Activated T-cell treated with anti-CD3 and anti-CD28 coated beads, Interleukin-2, amount 50 U/mL, for 4 hours (primary cell): Measurements from ENCODE around the gene FAM168A. TPM values are rescaled to one million over a fixed set of nuclear protein-coding genes. Genes with fewer than 3 reads are reported as not detected.

ENCODE experiments used
- ATAC-seq, 2 donors: fragments of 200-7000 bp; cut with Tn5 transposase; one replicate each; pipeline ENCODE4 v1.10.0; 2021
- DNase-seq: peaks from one replicate; pipeline ENCODE4 v3.0.0-alpha.2; 2020
- H3K27me3 Mint-ChIP-seq: one replicate; pipeline ENCODE4 v1.8.0; 2021; ENCODE audit warnings: low read depth, mixed read lengths
- H3K36me3 Mint-ChIP-seq: one replicate; pipeline ENCODE4 v1.8.0; 2022; ENCODE audit warnings: mixed read lengths; ENCODE audit not compliant: insufficient read depth
- H3K4me1 Mint-ChIP-seq: one replicate; pipeline ENCODE4 v1.8.0; 2021; ENCODE audit warnings: low read depth, mixed read lengths
- H3K4me3 Mint-ChIP-seq: one replicate; pipeline ENCODE4 v1.8.0; 2021; ENCODE audit warnings: mild to moderate bottlenecking, moderate library complexity, mixed read lengths
- H3K9me3 Mint-ChIP-seq: one replicate; pipeline ENCODE4 v1.8.0; 2021; ENCODE audit warnings: mixed read lengths
- total RNA-seq, 3 donors: library from RNA; stranded (reverse); gene quantifications; one replicate each; pipeline ENCODE4 v1.2.1, GENCODE V29; 2021

The FAM168A gene
- total RNA-seq, 3 donors from 2014 or later: 7.2 to 8.7 (median 8.3) TPM

GRCh38 chr11:73623686-73624085 is 25.8 kb upstream of the FAM168A start:
- peaks cover 3% of the 10 kb centered on the region for H3K4me1 Mint-ChIP-seq
- no peak overlapping the region for H3K4me3 Mint-ChIP-seq
- no peaks in the 10 kb centered on the region for H3K9me3 Mint-ChIP-seq
- DNase-seq: no peak
- ATAC-seq: no peak
- H3K27me3 Mint-ChIP-seq: peaks cover 16% of the 10 kb centered on the region
- no peaks in the 10 kb centered on the region for H3K36me3 Mint-ChIP-seq

GRCh38 chr11:73622926-73623593 is 25.1 kb upstream of the FAM168A start:
- no peaks in the 10 kb centered on the region for H3K9me3 Mint-ChIP-seq
- peaks cover 16% of the 10 kb centered on the region for H3K27me3 Mint-ChIP-seq
- ATAC-seq: no peak
- no peak for DNase-seq
- H3K36me3 Mint-ChIP-seq: no peaks in the 10 kb centered on the region
- H3K4me3 Mint-ChIP-seq: no peak overlapping the region
- H3K4me1 Mint-ChIP-seq: peaks cover 3% of the 10 kb centered on the region

GRCh38 chr11:73614591-73614990 is 16.7 kb upstream of the FAM168A start:
- no peaks in the 10 kb centered on the region for H3K36me3 Mint-ChIP-seq
- peaks cover 4% of the 10 kb centered on the region for H3K27me3 Mint-ChIP-seq
- H3K4me3 Mint-ChIP-seq: no peak overlapping the region
- H3K4me1 Mint-ChIP-seq: no peaks in the 10 kb centered on the region
- no peaks in the 10 kb centered on the region for H3K9me3 Mint-ChIP-seq
- DNase-seq (no peak), ATAC-seq (no peak)

GRCh38 chr11:73612601-73613140 is 14.8 kb upstream of the FAM168A start:
- no peak for ATAC-seq
- DNase-seq: no peak
- Mint-ChIP-seq H3K4me1 (no peaks in the 10 kb centered on the region), H3K9me3 (no peaks in the 10 kb centered on the region), H3K27me3 (peaks cover 4% of the 10 kb centered on the region), H3K4me3 (no peak overlapping the region), H3K36me3 (no peaks in the 10 kb centered on the region)

GRCh38 chr11:73598719-73599379 is 937 bp upstream of the FAM168A start:
- Mint-ChIP-seq H3K4me3 (peak overlapping the region; percentile 90), H3K27me3 (no peaks in the 10 kb centered on the region), H3K36me3 (no peaks in the 10 kb centered on the region), H3K4me1 (peaks cover 28% of the 10 kb centered on the region), H3K9me3 (no peaks in the 10 kb centered on the region)
- ATAC-seq (no peak), DNase-seq (no peak)

GRCh38 chr11:73597336-73597955 is 466 bp downstream of the FAM168A start:
- peaks cover 28% of the 10 kb centered on the region for H3K4me1 Mint-ChIP-seq
- DNase-seq (no peak), ATAC-seq (no peak)
- H3K4me3 Mint-ChIP-seq: peak overlapping the region; percentile 90
- no peaks in the 10 kb centered on the region for H3K27me3 Mint-ChIP-seq
- H3K9me3 Mint-ChIP-seq: no peaks in the 10 kb centered on the region
- H3K36me3 Mint-ChIP-seq: no peaks in the 10 kb centered on the region

GRCh38 chr11:73596547-73596946 is 1.4 kb downstream of the FAM168A start:
- no peaks in the 10 kb centered on the region for H3K36me3 Mint-ChIP-seq
- H3K9me3 Mint-ChIP-seq: no peaks in the 10 kb centered on the region
- no peaks in the 10 kb centered on the region for H3K27me3 Mint-ChIP-seq
- no peak for DNase-seq
- H3K4me1 Mint-ChIP-seq: peaks cover 31% of the 10 kb centered on the region
- no peak for ATAC-seq
- peak overlapping the region; percentile 90 for H3K4me3 Mint-ChIP-seq

- no peak for DNase-seq
- H3K9me3 Mint-ChIP-seq: no peaks in the 10 kb centered on the region
- peaks cover 1% of the 10 kb centered on the region for H3K36me3 Mint-ChIP-seq
- ATAC-seq: no peak
- H3K4me3 Mint-ChIP-seq: no peak overlapping the region
- peaks cover 25% of the 10 kb centered on the region for H3K4me1 Mint-ChIP-seq
- H3K27me3 Mint-ChIP-seq: no peaks in the 10 kb centered on the region
Measured at GRCh38 chr11:73592640-73593039, 5.3 kb downstream of the FAM168A start.

GRCh38 chr11:73591743-73592142 is 6.2 kb downstream of the FAM168A start:
- H3K4me3 Mint-ChIP-seq: no peak overlapping the region
- DNase-seq: no peak
- peaks cover 1% of the 10 kb centered on the region for H3K36me3 Mint-ChIP-seq

GRCh38 chr11:73590991-73591390 is 6.9 kb downstream of the FAM168A start:
- ATAC-seq (no peak), DNase-seq (no peak)
- H3K9me3 Mint-ChIP-seq: no peaks in the 10 kb centered on the region
- no peaks in the 10 kb centered on the region for H3K27me3 Mint-ChIP-seq
- H3K4me1 Mint-ChIP-seq: peaks cover 14% of the 10 kb centered on the region
- peaks cover 1% of the 10 kb centered on the region for H3K36me3 Mint-ChIP-seq
- H3K4me3 Mint-ChIP-seq: no peak overlapping the region

More at GRCh38 chr11:73591743-73592142, 6.2 kb downstream of the FAM168A start:
- Mint-ChIP-seq H3K4me1 (peaks cover 19% of the 10 kb centered on the region), H3K27me3 (no peaks in the 10 kb centered on the region), H3K9me3 (no peaks in the 10 kb centered on the region)
- no peak for ATAC-seq

GRCh38 chr11:73586791-73587190 is 11.1 kb downstream of the FAM168A start:
- Mint-ChIP-seq H3K36me3 (peaks cover 10% of the 10 kb centered on the region), H3K4me1 (peaks cover 5% of the 10 kb centered on the region), H3K4me3 (no peak overlapping the region), H3K27me3 (no peaks in the 10 kb centered on the region), H3K9me3 (no peaks in the 10 kb centered on the region)
- ATAC-seq (no peak), DNase-seq (no peak)

- peaks cover 2% of the 10 kb centered on the region for H3K4me1 Mint-ChIP-seq
- H3K4me3 Mint-ChIP-seq: no peak overlapping the region
- H3K9me3 Mint-ChIP-seq: no peaks in the 10 kb centered on the region
- DNase-seq: no peak
- no peaks in the 10 kb centered on the region for H3K27me3 Mint-ChIP-seq
- peaks cover 11% of the 10 kb centered on the region for H3K36me3 Mint-ChIP-seq
- ATAC-seq: no peak
Measured at GRCh38 chr11:73585834-73586575, 11.9 kb downstream of the FAM168A start.

GRCh38 chr11:73584831-73585230 is 13.1 kb downstream of the FAM168A start:
- DNase-seq: no peak
- no peaks in the 10 kb centered on the region for H3K9me3 Mint-ChIP-seq
- H3K27me3 Mint-ChIP-seq: no peaks in the 10 kb centered on the region
- no peak for ATAC-seq
- H3K36me3 Mint-ChIP-seq: peaks cover 15% of the 10 kb centered on the region
- no peak overlapping the region for H3K4me3 Mint-ChIP-seq
- peaks cover 5% of the 10 kb centered on the region for H3K4me1 Mint-ChIP-seq

GRCh38 chr11:73582653-73583052 is 15.3 kb downstream of the FAM168A start:
- Mint-ChIP-seq H3K9me3 (no peaks in the 10 kb centered on the region), H3K4me1 (peaks cover 10% of the 10 kb centered on the region), H3K4me3 (no peak overlapping the region), H3K36me3 (peaks cover 20% of the 10 kb centered on the region), H3K27me3 (no peaks in the 10 kb centered on the region)
- ATAC-seq: no peak
- no peak for DNase-seq
